DOHH2 (cell line): ENCODE measurements around the gene ZNF609.

Experiments used
- CTCF ChIP-seq: fragments of 200-600 bp; sonication (generic); IDR thresholded peaks from one replicate; pipeline ENCODE4 v1.5.1; 2014; ENCODE audit warnings: antibody characterized with exemption, mild to moderate bottlenecking, low read depth, low read length; ENCODE audit not compliant: poor library complexity, severe bottlenecking
- EZH2phosphoT487 ChIP-seq: fragments of 200-600 bp; sonication (generic); IDR thresholded peaks from 2 replicates; pipeline ENCODE4 v1.6.1; 2017; ENCODE audit warnings: borderline replicate concordance, mild to moderate bottlenecking, antibody characterized with exemption, low read length, moderate library complexity, mixed read lengths

- TF ChIP-seq CTCF (no peak), EZH2phosphoT487 (no peak)
Measured at GRCh38 chr15:64560501-64560900, 100.1 kb downstream of the ZNF609 start.
